Lower leg skin (tissue), 4 donors: ENCODE results near the gene SLC25A26. TPM values are rescaled to one million over a fixed set of nuclear protein-coding genes. Genes with fewer than 3 reads are reported as not detected.
"Not testable (repeated sequence)": the region's sequence is repeated elsewhere in the genome, so short reads cannot be mapped to it uniquely, and the experiment has no call there.

Source experiments
- DNase-seq, 2 donors: peaks; one replicate each; pipeline ENCODE4 v3.0.0-alpha.2; 2019; ENCODE audit warnings: low spot score in 2 of 2
- H3K4me3 ChIP-seq: fragments of 200-600 bp; sonication (generic); 2 replicates; pipeline ENCODE4 v1.5.1; 2017; ENCODE audit warnings: mild to moderate bottlenecking, low read depth; ENCODE audit not compliant: poor library complexity, severe bottlenecking
- CTCF ChIP-seq, 3 donors: fragments of 450-650 bp; IDR thresholded peaks; one replicate each; pipeline ENCODE4 v1.5.1; 2016; ENCODE audit warnings: antibody characterized with exemption in 3 of 3, mild to moderate bottlenecking in 3 of 3, moderate library complexity in 2 of 3
- POLR2A ChIP-seq, 2 donors: fragments of 450-650 bp; IDR thresholded peaks; one replicate each; pipeline ENCODE4 v1.6.1; 2016 to 2017; ENCODE audit warnings: antibody characterized with exemption in 2 of 2, mild to moderate bottlenecking in 1 of 2, moderate library complexity in 1 of 2
- WGBS, 2 donors: methylation state at CpG; one replicate each; pipeline ENCODE4 v1.1.5; 2018; 5-methylcytosine and 5-hydroxymethylcytosine counted together
- intact Hi-C: fragments of 100-400 bp; cut with DNase I; formaldehyde crosslinking; loops from one replicate; pipeline ENCODE4 v1.15.0; 2023; ENCODE audit warnings: low total_unique reads
- total RNA-seq, 4 donors: library from RNA; depleted of rRNA; stranded (reverse); fragments of >200 nt; gene quantifications; one replicate each; pipeline ENCODE4 v1.1.0, GENCODE V29; 2016

SLC25A26 gene
- total RNA-seq, 4 donors from 2014 or later = 13.7 to 29.1 (median 21.9) TPM

GRCh38 chr3:66279168-66279567 lies 58.4 kb downstream of the SLC25A26 start:
- WGBS, 2 donors = 76 to 88% methylated on average over 1 of the region's 1 CpG
- H3K4me3 ChIP-seq = no peak overlapping the region
- TF ChIP-seq POLR2A (IDR thresholded peaks at IDR 0.05) (no peak), CTCF (IDR thresholded peaks at IDR 0.05) (no peak)
- intact Hi-C loops = no loop called here
- no peak for DNase-seq

GRCh38 chr3:66280304-66280703 lies 59.5 kb downstream of the SLC25A26 start:
- TF ChIP-seq POLR2A (IDR thresholded peaks at IDR 0.05) (no peak), CTCF (IDR thresholded peaks at IDR 0.05) (no peak)
- no peak for DNase-seq
- H3K4me3 ChIP-seq = no peak overlapping the region
- intact Hi-C loops = loop anchor here (10.0 kb wide), 1 partner anchor 544 kb away; no protein-coding TSS in a partner anchor
- WGBS, 2 donors = 90 to 95% methylated on average over 3 of the region's 3 CpGs

GRCh38 chr3:66291922-66292321 lies 71.1 kb downstream of the SLC25A26 start:
- intact Hi-C loops, H3K4me3 ChIP-seq, DNase-seq: not testable (repeated sequence)
- 82 to 84% methylated on average over 4 of the region's 4 CpGs for WGBS, 2 donors

GRCh38 chr3:66297260-66297873 lies 76.6 kb downstream of the SLC25A26 start:
- DNase-seq = no peak
- 79 to 81% methylated on average over 2 of the region's 2 CpGs for whole genome bisulfite sequencing, 2 donors
- no peak overlapping the region for H3K4me3 ChIP-seq
- intact Hi-C loops = no loop called here
- no peak for TF ChIP-seq CTCF (IDR thresholded peaks at IDR 0.05)
- no peak for TF ChIP-seq POLR2A (IDR thresholded peaks at IDR 0.05)

GRCh38 chr3:66297900-66298299 lies 77.1 kb downstream of the SLC25A26 start:
- H3K4me3 ChIP-seq = no peak overlapping the region

GRCh38 chr3:66298591-66298990 lies 77.8 kb downstream of the SLC25A26 start:
- WGBS, 2 donors = 41 to 46% methylated on average over 1 of the region's 1 CpG
- intact Hi-C loops = no loop called here
- no peak for TF ChIP-seq CTCF (IDR thresholded peaks at IDR 0.05)
- TF ChIP-seq POLR2A (IDR thresholded peaks at IDR 0.05) = no peak
- H3K4me3 ChIP-seq = no peak overlapping the region
- no peak for DNase-seq

More at GRCh38 chr3:66297900-66298299, 77.1 kb downstream of the SLC25A26 start:
- intact Hi-C loops = no loop called here
- TF ChIP-seq CTCF (IDR thresholded peaks at IDR 0.05) = no peak
- TF ChIP-seq POLR2A (IDR thresholded peaks at IDR 0.05) = no peak
- WGBS, 2 donors = 37 to 71% methylated on average over 2 of the region's 2 CpGs
- DNase-seq = no peak

GRCh38 chr3:66299085-66299484 lies 78.3 kb downstream of the SLC25A26 start:
- DNase-seq, H3K4me3 ChIP-seq, intact Hi-C loops: not testable (repeated sequence)
- WGBS, 2 donors = 81 to 83% methylated on average over 7 of the region's 7 CpGs
